HG02884 (cell line): Measurements from ENCODE around the gene ARPP21.

ENCODE experiments used
- ATAC-seq: cut with Tn5 transposase; IDR thresholded peaks from one replicate; pipeline ENCODE4 v1.9.1; 2021; ENCODE audit warnings: mild to moderate bottlenecking, moderate library complexity; ENCODE audit not compliant: unreplicated experiment

The ARPP21 gene

GRCh38 chr3:35727179-35727578 lies 87.9 kb downstream of the ARPP21 start:
- ATAC-seq = no peak

- ATAC-seq = no peak
Measured at GRCh38 chr3:35733341-35733740, 94.0 kb downstream of the ARPP21 start.

GRCh38 chr3:35733864-35734263 lies 94.5 kb downstream of the ARPP21 start:
- no peak for ATAC-seq

GRCh38 chr3:35737080-35737479 lies 97.8 kb downstream of the ARPP21 start:
- ATAC-seq = no peak

GRCh38 chr3:35737527-35737926 lies 98.2 kb downstream of the ARPP21 start:
- ATAC-seq = no peak

GRCh38 chr3:35737934-35738706 lies 98.8 kb downstream of the ARPP21 start:
- no peak for ATAC-seq

DNA sequence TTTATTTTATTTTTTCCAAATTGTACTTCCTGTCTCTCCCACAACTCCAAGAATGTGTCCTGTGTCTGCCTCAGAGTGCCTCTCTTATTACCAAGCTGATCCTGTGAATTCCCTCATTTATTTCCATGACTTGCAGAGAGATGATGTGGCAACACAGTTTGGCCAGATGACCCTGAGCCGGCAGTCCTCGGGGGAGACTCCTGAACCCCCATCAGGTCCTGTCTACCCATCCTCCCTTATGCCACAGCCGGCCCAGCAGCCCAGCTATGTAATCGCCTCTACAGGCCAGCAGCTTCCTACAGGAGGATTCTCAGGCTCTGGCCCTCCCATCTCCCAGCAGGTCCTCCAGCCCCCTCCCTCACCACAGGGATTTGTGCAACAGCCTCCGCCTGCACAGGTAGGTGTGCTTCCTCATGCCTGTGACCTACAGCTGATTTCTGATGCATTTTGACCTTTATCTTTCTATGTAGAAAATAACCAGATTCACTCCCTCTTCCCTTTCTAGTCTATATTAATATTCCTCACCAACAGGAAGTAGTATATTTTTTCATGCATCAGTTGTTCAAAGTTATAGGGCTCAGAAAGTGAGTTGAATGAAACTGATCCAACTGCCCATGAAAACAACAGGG lies 100.0 kb downstream of the ARPP21 start:
- no peak for ATAC-seq

GRCh38 chr3:35739964-35740527 lies 100.7 kb downstream of the ARPP21 start:
- ATAC-seq = no peak

- no peak for ATAC-seq
Measured at GRCh38 chr3:35743218-35743617, 103.9 kb downstream of the ARPP21 start.

DNA sequence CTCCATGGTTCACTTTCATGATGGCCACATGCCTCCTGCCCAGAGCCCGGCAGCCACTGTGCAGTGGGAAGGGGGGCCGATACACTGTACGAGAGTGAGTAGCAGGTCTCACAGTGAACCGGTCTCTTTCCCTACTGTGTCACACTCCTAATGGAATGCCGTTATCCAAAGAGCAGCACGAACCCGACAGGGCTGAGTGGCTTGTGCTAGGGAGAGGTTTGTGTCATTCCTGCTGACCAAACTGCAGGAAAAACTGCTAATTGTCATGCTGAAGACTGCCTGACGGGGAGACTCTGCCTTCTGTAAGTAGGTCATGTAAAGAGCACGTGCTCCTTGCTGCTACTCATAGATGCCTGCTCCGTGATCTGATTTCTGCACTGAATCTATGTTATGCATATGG lies 105.1 kb downstream of the ARPP21 start:
- no peak for ATAC-seq

DNA sequence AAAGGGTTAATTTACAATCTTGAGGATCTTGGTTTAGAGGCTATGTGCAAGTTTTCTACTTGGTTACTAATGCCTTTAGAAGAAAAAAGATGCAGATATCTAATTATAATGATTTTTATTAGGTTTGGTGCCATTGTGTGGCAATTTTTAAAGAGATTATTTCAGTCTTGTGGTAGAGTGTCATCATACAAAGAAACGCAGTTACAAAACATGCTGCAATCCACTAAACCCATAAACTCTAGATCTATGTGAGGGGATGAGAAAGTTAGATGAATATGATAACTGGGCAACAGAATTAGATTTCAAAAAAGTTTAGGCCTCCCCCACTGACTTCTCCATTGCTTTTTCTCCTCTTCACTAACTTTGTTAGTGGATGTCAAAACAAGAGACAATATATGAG lies 106.0 kb downstream of the ARPP21 start:
- no peak for ATAC-seq

DNA sequence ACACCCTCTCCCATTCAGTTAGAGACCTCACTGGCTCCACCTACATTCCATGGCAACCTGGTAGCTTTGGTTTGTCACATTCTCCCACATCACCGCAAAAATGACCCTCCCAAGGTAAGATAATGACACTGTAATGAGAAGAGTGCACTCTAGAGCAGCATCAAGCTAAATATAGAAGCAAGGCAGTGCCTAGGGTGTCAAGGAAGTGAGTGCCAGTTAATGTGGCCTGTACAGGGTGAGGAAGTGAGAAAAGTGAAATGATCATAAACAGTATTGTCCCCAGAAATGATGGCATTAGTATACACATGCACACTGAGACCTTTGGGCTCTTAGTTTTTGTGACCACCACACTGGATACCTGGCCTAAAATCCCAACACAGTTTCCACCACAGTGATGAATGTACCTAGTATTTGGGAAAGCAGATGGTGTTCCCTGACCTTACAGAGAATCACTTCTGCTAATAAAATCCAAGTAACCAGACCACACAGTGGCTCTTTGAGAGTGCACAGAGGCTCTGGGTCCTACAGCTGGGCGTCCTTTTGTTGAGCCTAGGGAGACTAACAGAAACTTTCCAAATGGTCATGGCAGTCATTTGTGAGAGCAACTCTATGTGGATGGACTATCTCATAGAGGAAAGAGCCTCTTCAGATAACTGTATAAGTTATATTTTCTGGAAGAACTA lies 106.6 kb downstream of the ARPP21 start:
- ATAC-seq = no peak

- no peak for ATAC-seq
Measured at GRCh38 chr3:35746492-35746891, 107.2 kb downstream of the ARPP21 start.

- no peak for ATAC-seq
Measured at GRCh38 chr3:35748144-35748543, 108.8 kb downstream of the ARPP21 start.

- ATAC-seq = no peak
Measured at GRCh38 chr3:35751207-35751606, 111.9 kb downstream of the ARPP21 start.

DNA sequence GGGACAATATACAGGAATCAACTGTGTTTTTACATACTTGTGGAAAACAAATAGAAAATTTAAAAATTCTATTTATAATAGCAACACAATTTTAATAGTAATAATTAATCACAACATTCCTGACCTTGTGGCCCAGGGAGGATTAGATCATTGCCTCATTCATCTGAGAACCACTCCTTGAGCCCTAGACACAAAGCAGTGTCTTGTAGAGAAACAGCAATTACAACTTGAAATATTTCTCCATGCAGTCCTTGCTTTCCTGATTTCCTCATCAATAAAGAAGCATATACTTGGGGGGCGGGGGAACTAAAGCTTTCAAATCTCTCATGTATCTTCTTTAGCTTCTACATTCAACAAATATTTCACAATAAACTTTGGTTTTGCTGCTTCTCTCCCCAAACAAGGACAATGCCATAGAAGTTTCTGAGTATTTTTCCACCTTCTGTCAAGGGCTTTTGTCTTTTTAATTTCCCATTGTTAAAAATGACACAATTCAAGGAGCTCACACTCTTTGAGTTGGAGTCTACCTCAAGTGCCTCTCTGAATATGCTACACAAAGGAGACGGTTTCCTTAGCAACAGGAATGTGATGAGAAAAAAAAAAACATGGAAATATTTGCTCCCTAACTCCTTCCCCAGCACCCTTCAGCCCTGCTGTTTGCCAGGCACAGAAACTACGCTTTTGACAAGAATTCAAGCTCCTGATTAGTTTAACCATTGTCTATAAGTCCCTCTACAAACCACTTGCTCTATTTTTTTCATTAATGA lies 118.8 kb downstream of the ARPP21 start:
- ATAC-seq = no peak

GRCh38 chr3:35760146-35760545 lies 120.8 kb downstream of the ARPP21 start:
- no peak for ATAC-seq

GRCh38 chr3:35761311-35761710 lies 122.0 kb downstream of the ARPP21 start:
- no peak for ATAC-seq

DNA sequence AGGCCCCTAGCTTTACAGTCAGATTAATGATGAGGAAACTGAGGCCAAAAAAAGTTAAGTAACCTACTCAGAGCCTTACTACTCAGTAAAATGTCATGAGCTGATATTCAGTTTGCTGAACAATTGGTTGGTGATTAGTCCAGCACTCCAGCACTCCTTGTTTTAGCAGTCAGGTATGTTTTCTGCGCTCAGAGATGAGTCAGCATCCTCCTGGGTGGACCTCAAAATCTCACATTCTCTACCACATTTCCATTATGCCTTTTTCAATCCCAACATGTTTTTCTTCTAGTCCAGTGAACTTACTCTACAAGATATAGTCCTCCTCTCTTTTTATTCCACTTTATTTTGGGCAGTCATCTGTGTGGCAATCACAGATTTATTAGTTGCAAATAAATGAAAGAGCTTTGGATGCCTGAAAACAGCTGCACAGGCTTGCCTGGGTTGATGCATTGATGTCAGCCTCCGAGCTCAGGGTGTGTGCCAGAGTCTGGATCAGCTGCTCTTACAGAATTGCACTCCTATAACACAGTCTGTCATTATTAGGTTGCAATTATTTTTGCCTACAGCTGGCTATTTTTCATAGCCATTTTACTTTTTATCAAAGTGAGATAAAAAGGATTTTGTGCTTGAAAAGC lies 133.2 kb downstream of the ARPP21 start:
- ATAC-seq = no peak

DNA sequence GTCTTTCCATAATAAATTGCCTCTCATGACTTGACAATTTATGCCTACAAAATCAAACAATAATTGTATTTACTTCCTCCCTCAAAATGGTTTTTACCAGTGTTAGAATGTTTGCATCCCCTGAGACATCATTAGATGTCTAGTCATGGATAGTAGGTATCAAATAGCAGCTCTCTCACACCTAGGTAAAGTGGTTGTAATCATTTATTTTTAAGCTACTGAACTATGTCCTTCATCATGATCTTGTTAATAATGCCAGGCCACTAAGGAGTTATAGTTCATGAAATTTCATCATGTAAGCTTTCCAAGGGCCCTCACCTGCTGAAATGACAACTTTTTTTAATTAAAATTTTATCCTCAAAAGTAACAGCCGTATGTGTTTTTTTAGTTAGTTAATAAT lies 134.1 kb downstream of the ARPP21 start:
- no peak for ATAC-seq

DNA sequence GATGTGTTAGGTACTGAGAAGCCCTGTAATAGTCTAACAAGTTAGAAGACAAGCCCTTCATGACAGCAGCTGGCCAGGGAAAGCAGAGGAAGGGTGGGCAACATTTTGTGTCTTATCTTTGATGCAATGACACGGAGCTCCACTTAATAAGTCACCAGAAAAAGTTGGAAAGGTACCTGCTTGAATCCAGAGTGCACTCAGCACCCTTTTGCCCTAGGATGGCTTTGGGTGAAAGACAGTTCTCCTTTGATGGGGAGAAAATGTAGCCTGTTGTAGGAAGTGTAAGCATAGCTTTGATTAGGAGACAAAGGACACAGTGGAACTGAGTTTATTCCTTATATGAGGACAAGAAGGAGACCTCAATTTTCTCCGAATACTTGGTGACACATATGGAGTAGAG lies 137.0 kb downstream of the ARPP21 start:
- no peak for ATAC-seq
